Vagina (tissue), 2 donors: Measurements from ENCODE around the gene FMC1.

ENCODE experiments used
- POLR2A ChIP-seq, 2 donors: fragments of 450-650 bp; IDR thresholded peaks; one replicate each; pipeline ENCODE4 v1.6.1; 2017; ENCODE audit warnings: antibody characterized with exemption in 2 of 2, mild to moderate bottlenecking in 2 of 2, moderate library complexity in 2 of 2
- TF ChIP-seq, protein P1 (sequence below), 3 experiments: fragments of 450-650 bp in 2 of 3; fragments of 200-600 bp in 1 of 3; sonication (generic) in 1 of 3; IDR thresholded peaks; one replicate each; pipeline ENCODE4 v1.5.1; 2017 to 2019; ENCODE audit warnings: antibody characterized with exemption in 3 of 3, mild to moderate bottlenecking in 2 of 3, moderate library complexity in 2 of 3

DNA sequence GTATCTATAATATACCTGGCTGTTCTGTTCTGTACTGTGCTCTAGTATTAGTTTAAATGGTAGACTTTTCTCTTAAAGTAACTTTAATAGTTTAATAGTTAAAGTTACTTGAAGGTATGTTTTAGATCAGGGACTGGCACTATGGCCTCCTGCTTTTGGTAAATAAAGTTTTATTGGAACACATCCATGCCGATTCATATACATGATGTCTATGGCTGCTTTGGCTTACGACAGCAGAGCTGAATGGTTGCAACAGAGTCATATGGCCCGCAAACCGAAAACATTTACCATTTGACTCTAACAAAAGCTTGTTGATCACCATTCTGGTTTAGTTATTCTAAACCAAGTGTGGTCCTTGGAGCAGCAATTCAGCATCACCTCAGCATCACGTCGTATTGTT lies 25.3 kb downstream of the FMC1 start:
- TF ChIP-seq, protein P1, sequence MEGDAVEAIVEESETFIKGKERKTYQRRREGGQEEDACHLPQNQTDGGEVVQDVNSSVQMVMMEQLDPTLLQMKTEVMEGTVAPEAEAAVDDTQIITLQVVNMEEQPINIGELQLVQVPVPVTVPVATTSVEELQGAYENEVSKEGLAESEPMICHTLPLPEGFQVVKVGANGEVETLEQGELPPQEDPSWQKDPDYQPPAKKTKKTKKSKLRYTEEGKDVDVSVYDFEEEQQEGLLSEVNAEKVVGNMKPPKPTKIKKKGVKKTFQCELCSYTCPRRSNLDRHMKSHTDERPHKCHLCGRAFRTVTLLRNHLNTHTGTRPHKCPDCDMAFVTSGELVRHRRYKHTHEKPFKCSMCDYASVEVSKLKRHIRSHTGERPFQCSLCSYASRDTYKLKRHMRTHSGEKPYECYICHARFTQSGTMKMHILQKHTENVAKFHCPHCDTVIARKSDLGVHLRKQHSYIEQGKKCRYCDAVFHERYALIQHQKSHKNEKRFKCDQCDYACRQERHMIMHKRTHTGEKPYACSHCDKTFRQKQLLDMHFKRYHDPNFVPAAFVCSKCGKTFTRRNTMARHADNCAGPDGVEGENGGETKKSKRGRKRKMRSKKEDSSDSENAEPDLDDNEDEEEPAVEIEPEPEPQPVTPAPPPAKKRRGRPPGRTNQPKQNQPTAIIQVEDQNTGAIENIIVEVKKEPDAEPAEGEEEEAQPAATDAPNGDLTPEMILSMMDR (IDR thresholded peaks at IDR 0.05), result no peak
- no peak for TF ChIP-seq POLR2A (IDR thresholded peaks at IDR 0.05)
